Right atrium auricular region (tissue), 2 donors: ENCODE results near the gene RBM44. TPM values are rescaled to one million over a fixed set of nuclear protein-coding genes. Genes with fewer than 3 reads are reported as not detected.

Experiments
- DNase-seq: peaks from one replicate; pipeline ENCODE4 v3.0.0-alpha.2; 2019; ENCODE audit warnings: low spot score
- H3K27ac ChIP-seq, 2 donors: fragments of 200-600 bp; sonication (generic); 1 replicate in 1 of 2; 2 replicates in 1 of 2; pipeline ENCODE4 v1.5.1; 2016 to 2019
- H3K27me3 ChIP-seq, 2 donors: fragments of 200-600 bp; sonication (generic); one replicate each; pipeline versions ENCODE4 v1.5.1 to v1.6.0; 2017 to 2019
- H3K36me3 ChIP-seq: fragments of 200-600 bp; sonication (generic); one replicate; pipeline ENCODE4 v1.5.1; 2016
- H3K4me1 ChIP-seq, 2 donors: fragments of 200-600 bp; sonication (generic); one replicate each; pipeline versions ENCODE4 v1.5.1 to v1.6.0; 2017 to 2019
- H3K4me3 ChIP-seq, 2 donors: fragments of 200-600 bp; sonication (generic); 1 replicate in 1 of 2; 2 replicates in 1 of 2; pipeline ENCODE4 v1.5.1; 2017 to 2019; ENCODE audit warnings: mild to moderate bottlenecking in 1 of 2, moderate library complexity in 1 of 2
- H3K9me3 ChIP-seq, 2 donors: fragments of 200-600 bp; sonication (generic); one replicate each; pipeline ENCODE4 v1.5.1; 2019
- total RNA-seq, 2 donors: library from RNA; depleted of rRNA; stranded (reverse); fragments of >200 nt; gene quantifications; one replicate each; pipeline ENCODE4 v1.1.0, GENCODE V29; 2016
- TF ChIP-seq, protein P1 (sequence below), 2 donors: fragments of 200-600 bp; sonication (generic); IDR thresholded peaks; one replicate each; pipeline ENCODE4 v1.5.1; 2019; ENCODE audit warnings: antibody characterized with exemption in 2 of 2

RBM44 gene
- total RNA-seq, 2 donors from 2014 or later: 0.30 to 0.55 TPM

- peaks cover 0 to 42% of the 10 kb centered on the region in 2 donors for H3K4me1 ChIP-seq
- TF ChIP-seq, protein P1, sequence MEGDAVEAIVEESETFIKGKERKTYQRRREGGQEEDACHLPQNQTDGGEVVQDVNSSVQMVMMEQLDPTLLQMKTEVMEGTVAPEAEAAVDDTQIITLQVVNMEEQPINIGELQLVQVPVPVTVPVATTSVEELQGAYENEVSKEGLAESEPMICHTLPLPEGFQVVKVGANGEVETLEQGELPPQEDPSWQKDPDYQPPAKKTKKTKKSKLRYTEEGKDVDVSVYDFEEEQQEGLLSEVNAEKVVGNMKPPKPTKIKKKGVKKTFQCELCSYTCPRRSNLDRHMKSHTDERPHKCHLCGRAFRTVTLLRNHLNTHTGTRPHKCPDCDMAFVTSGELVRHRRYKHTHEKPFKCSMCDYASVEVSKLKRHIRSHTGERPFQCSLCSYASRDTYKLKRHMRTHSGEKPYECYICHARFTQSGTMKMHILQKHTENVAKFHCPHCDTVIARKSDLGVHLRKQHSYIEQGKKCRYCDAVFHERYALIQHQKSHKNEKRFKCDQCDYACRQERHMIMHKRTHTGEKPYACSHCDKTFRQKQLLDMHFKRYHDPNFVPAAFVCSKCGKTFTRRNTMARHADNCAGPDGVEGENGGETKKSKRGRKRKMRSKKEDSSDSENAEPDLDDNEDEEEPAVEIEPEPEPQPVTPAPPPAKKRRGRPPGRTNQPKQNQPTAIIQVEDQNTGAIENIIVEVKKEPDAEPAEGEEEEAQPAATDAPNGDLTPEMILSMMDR (IDR thresholded peaks at IDR 0.05): no peak
- H3K27me3 ChIP-seq: no peaks in the 10 kb centered on the region
- no peaks in the 10 kb centered on the region for H3K9me3 ChIP-seq
- H3K27ac ChIP-seq: peak overlapping the region; percentile 58 to 70
- DNase-seq: peak; percentile 44
- no peak overlapping the region for H3K4me3 ChIP-seq
- H3K36me3 ChIP-seq: no peaks in the 10 kb centered on the region
Measured at GRCh38 chr2:237870754-237871651, 72.4 kb downstream of the RBM44 start.

- Histone ChIP-seq H3K9me3 (no peaks in the 10 kb centered on the region), H3K4me3 (no peak overlapping the region), H3K36me3 (no peaks in the 10 kb centered on the region), H3K27ac (peak overlapping the region; percentile 58 to 70), H3K4me1 (peaks cover 0 to 47% of the 10 kb centered on the region in 2 donors), H3K27me3 (no peaks in the 10 kb centered on the region)
- TF ChIP-seq, protein P1 (IDR thresholded peaks at IDR 0.05): no peak
- DNase-seq: no peak
Measured at GRCh38 chr2:237872178-237872887, 73.8 kb downstream of the RBM44 start.

DNA sequence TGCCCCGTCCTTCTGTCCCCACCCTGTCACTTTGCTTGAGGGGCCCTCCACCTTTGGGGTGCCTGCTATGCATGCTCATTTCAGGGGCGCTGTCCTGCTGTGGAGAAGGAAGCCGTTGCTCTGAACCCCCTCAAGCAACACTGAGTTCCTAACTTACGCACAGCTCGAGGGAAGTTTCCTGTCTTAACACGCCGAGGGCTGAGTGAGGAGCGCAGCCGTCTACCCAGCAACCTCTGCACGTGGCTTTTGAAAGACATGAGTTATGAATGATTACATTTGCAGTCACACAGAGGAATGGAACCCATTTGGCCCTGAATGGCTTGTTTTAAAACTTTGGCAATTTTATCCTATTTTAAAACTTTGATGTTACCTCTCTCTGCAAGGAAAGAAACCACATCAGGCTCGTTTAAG, 74.8 kb downstream of the RBM44 start:
- peaks cover 0 to 49% of the 10 kb centered on the region in 2 donors for H3K4me1 ChIP-seq
- H3K9me3 ChIP-seq: no peaks in the 10 kb centered on the region
- DNase-seq: no peak
- peaks cover 8% of the 10 kb centered on the region for H3K36me3 ChIP-seq
- H3K27me3 ChIP-seq: no peaks in the 10 kb centered on the region
- H3K27ac ChIP-seq: peak overlapping the region in 1 of 2 donors; percentile 20
- H3K4me3 ChIP-seq: no peak overlapping the region
- TF ChIP-seq, protein P1 (IDR thresholded peaks at IDR 0.05): no peak

- Histone ChIP-seq H3K36me3 (peaks cover 8% of the 10 kb centered on the region), H3K27me3 (no peaks in the 10 kb centered on the region), H3K4me1 (peaks cover 0 to 55% of the 10 kb centered on the region in 2 donors), H3K9me3 (no peaks in the 10 kb centered on the region), H3K4me3 (no peak overlapping the region), H3K27ac (no peak overlapping the region)
- TF ChIP-seq, protein P1 (IDR thresholded peaks at IDR 0.05): no peak
- DNase-seq: no peak
Measured at GRCh38 chr2:237873897-237874551, 75.4 kb downstream of the RBM44 start.

DNA sequence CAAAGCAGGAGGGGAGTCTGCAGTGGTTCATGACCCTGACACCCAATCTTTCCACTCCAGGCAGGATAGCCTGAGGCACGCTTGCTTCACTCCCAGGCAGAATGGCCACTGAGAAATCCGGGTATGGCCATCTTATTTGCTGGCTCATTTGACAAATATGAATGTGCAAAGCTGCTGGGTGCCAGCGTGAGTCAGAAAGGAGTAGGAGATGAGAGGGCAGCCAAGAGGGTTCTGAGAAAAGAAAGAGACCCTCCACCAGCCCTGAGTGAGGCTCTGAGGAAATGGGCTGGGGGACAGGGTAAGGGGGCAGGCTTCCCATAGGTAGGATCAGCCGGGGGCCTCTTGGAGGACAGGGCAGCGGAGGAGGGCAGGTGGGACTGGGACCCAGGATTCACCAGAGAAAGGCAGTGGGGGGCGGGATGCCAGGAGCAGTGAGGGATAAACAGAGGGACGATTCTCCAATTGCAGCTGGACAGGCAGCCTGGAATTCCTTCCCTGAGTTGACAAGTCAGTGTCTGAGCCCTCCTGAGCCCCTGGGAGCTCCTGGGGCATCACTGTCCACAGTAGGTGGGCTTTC, 76.1 kb downstream of the RBM44 start:
- peaks cover 0 to 57% of the 10 kb centered on the region in 2 donors for H3K4me1 ChIP-seq
- peak overlapping the region in 1 of 2 donors; percentile 35 for H3K27ac ChIP-seq
- peaks cover 8% of the 10 kb centered on the region for H3K36me3 ChIP-seq
- H3K9me3 ChIP-seq: no peaks in the 10 kb centered on the region
- TF ChIP-seq, protein P1 (IDR thresholded peaks at IDR 0.05): no peak
- DNase-seq: no peak
- H3K27me3 ChIP-seq: no peaks in the 10 kb centered on the region
- no peak overlapping the region for H3K4me3 ChIP-seq
